Fibroblast of lung (primary cell): ENCODE measurements around the gene DYSF. TPM values are rescaled to one million over a fixed set of nuclear protein-coding genes. Genes with fewer than 3 reads are reported as not detected.

Experiments used
- DNase-seq, 2 donors: peaks; one replicate each; pipeline versions ENCODE4 v3.0.0 to v3.0.0-alpha.2; 2010; ENCODE audit warnings: low read depth in 2 of 2
- H2AFZ ChIP-seq: 2 replicates; pipeline ENCODE4 v1.5.1; 2012; ENCODE audit warnings: low read length, control low read depth, inconsistent platforms
- H3K27ac ChIP-seq: 2 replicates; pipeline ENCODE4 v1.5.1; 2011; ENCODE audit warnings: low read length, control low read depth; ENCODE audit not compliant: insufficient read depth
- H3K27me3 ChIP-seq: 2 replicates; pipeline ENCODE4 v1.5.1; 2011; ENCODE audit warnings: mild to moderate bottlenecking, low read length; ENCODE audit not compliant: control insufficient read depth, insufficient read depth
- H3K36me3 ChIP-seq: 2 replicates; pipeline ENCODE4 v1.5.1; 2011; ENCODE audit warnings: low read length; ENCODE audit not compliant: control insufficient read depth, insufficient read depth
- H3K4me1 ChIP-seq: 2 replicates; pipeline ENCODE4 v1.5.1; 2011; ENCODE audit warnings: low read length; ENCODE audit not compliant: control insufficient read depth, insufficient read depth; ENCODE audit errors: extremely low read depth
- H3K4me2 ChIP-seq: 2 replicates; pipeline ENCODE4 v1.5.1; 2011; ENCODE audit warnings: low read length, control low read depth; ENCODE audit not compliant: insufficient read depth; ENCODE audit errors: extremely low read depth
- H3K4me3 ChIP-seq, 4 experiments: fragments of 200-600 bp in 1 of 4; sonication (generic) in 1 of 4; replicated peaks in 1 of 4; 2 replicates each; pipeline ENCODE4 v1.5.1; 2011 to 2016; ENCODE audit warnings: low read length in 4 of 4, low read depth in 3 of 4, mild to moderate bottlenecking in 3 of 4, control low read depth in 2 of 4, inconsistent platforms in 1 of 4, mixed read lengths in 1 of 4; ENCODE audit not compliant: insufficient read depth in 1 of 4; ENCODE audit errors: control extremely low read depth in 1 of 4
- H3K79me2 ChIP-seq: 2 replicates; pipeline ENCODE4 v1.5.1; 2012; ENCODE audit warnings: mild to moderate bottlenecking, low read length, inconsistent platforms; ENCODE audit not compliant: control insufficient read depth, insufficient read depth
- H3K9ac ChIP-seq: 2 replicates; pipeline ENCODE4 v1.5.1; 2011; ENCODE audit warnings: mild to moderate bottlenecking, low read length, control low read depth; ENCODE audit not compliant: insufficient read depth
- H3K9me3 ChIP-seq: 2 replicates; pipeline ENCODE4 v1.5.1; 2012; ENCODE audit warnings: low read depth, low read length; ENCODE audit not compliant: control insufficient read depth, insufficient read depth
- H4K20me1 ChIP-seq: 2 replicates; pipeline ENCODE4 v1.5.1; 2011; ENCODE audit warnings: low read length; ENCODE audit not compliant: control insufficient read depth, insufficient read depth; ENCODE audit errors: extremely low read depth
- EZH2 ChIP-seq: IDR thresholded peaks from 2 replicates; pipeline ENCODE4 v1.5.1; 2012; ENCODE audit warnings: low read length, control low read depth, mild to moderate bottlenecking; ENCODE audit errors: missing control alignments
- polyA plus RNA-seq, 2 donors: library from polyadenylated mRNA; depleted of rRNA in 1 of 2; stranded (reverse) in 1 of 2; unstranded in 1 of 2; fragments of >200 nt; gene quantifications; 2 replicates each; pipeline ENCODE4 v1.2.1, GENCODE V29; 2011 to 2012; ENCODE audit warnings: missing spikeins in 1 of 2
- total RNA-seq: library from RNA; depleted of rRNA; stranded (reverse); fragments of >200 nt; gene quantifications from 2 replicates; pipeline ENCODE4 v1.2.1, GENCODE V29; 2014
- TF ChIP-seq, protein P1 (sequence below), 2 donors: IDR thresholded peaks in 1 of 2; conservative IDR thresholded peaks in 1 of 2; 1 replicate in 1 of 2; 2 replicates in 1 of 2; pipeline ENCODE4 v1.5.1; 2011 to 2012; ENCODE audit warnings: low read length in 2 of 2, control low read depth in 1 of 2, inconsistent platforms in 1 of 2, low read depth in 1 of 2, mild to moderate bottlenecking in 1 of 2

The DYSF gene
- total and polyA plus RNA-seq, 2 donors (not counting 1 experiment from before 2014, with no cell fraction given) = under 0.01 to 0.67 TPM

DNA sequence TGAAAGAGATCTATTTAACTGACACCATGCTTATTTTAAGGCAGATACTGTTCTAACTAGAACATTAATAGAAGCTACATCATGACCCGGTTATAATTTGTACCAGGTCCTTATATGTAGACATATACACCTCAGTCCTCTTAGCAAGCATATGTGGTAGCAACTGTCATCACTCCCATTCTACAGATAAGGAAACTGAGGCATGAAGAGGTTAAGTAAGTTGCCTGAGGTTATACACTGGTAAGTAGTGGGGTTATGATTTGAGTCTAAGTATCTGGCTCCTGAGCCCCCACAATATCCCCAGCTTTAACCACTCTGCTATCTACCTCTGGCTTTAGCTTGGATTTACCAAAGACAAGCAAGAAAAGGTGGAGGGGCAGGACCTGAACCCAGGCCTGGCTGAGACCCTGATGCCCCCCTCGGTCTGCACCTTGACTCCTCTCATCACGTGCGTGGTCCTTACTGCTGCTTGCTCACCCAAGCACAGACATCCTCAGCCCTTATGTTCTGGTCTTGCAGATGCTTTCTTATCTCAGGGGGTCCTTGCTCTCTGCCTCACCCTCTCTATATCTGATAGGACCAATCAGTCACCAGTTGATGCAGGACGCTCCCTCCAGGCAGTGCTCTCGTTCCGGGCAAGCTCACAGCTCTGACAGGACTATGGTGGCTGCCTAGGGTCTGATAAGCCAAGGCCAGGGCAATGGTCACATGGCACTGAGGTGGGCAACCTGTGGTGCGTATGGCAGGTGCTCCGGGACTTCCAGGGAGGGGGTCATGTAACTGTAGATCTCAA is 4.0 kb downstream of the DYSF start:
- H2AFZ ChIP-seq = no peak overlapping the region
- H3K27ac ChIP-seq = no peak overlapping the region

DNA sequence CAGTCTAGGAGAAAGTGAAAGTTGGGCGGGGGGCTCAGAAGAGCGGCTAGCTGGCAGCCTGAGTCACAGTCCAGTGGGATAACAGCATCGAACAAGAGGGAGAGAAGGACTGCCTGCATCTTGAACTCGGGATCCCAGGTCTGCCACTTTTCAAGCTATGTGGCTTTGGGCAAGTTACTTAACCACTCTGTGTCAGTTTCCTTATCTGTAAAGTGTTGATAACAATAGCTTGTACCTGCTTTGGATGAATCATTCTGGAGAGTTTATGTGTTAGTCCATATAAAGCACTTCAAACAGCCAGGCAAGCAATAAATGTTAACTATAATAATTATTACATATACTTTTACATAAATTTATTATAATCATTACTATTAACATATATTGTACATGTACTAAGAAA is 4.6 kb downstream of the DYSF start:
- DNase-seq = no peak
- Histone ChIP-seq H2AFZ (no peak overlapping the region), H3K9me3 (no peaks in the 10 kb centered on the region), H3K4me3 (no peak overlapping the region), H3K36me3 (no peaks in the 10 kb centered on the region), H3K4me1 (no peaks in the 10 kb centered on the region), H3K4me2 (no peak overlapping the region), H3K27ac (no peak overlapping the region), H3K9ac (no peak overlapping the region), H3K79me2 (no peaks in the 10 kb centered on the region), H3K27me3 (peaks cover 14% of the 10 kb centered on the region), H4K20me1 (no peaks in the 10 kb centered on the region)
- TF ChIP-seq, protein P1, sequence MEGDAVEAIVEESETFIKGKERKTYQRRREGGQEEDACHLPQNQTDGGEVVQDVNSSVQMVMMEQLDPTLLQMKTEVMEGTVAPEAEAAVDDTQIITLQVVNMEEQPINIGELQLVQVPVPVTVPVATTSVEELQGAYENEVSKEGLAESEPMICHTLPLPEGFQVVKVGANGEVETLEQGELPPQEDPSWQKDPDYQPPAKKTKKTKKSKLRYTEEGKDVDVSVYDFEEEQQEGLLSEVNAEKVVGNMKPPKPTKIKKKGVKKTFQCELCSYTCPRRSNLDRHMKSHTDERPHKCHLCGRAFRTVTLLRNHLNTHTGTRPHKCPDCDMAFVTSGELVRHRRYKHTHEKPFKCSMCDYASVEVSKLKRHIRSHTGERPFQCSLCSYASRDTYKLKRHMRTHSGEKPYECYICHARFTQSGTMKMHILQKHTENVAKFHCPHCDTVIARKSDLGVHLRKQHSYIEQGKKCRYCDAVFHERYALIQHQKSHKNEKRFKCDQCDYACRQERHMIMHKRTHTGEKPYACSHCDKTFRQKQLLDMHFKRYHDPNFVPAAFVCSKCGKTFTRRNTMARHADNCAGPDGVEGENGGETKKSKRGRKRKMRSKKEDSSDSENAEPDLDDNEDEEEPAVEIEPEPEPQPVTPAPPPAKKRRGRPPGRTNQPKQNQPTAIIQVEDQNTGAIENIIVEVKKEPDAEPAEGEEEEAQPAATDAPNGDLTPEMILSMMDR (conservative IDR thresholded peaks at IDR 0.05 in 1 of 2, IDR thresholded peaks at IDR 0.05 in 1 of 2; ENCODE audit: low read depth in 1 of 2, low read length in 2 of 2) = no peak
- TF ChIP-seq EZH2 = no peak

More for the DNA sequence above, 4.0 kb downstream of the DYSF start:
- Histone ChIP-seq H3K27me3 (peaks cover 18% of the 10 kb centered on the region), H3K9me3 (no peaks in the 10 kb centered on the region), H3K79me2 (no peaks in the 10 kb centered on the region), H3K36me3 (no peaks in the 10 kb centered on the region), H3K4me2 (no peak overlapping the region), H3K9ac (no peak overlapping the region), H3K4me1 (no peaks in the 10 kb centered on the region), H4K20me1 (no peaks in the 10 kb centered on the region), H3K4me3 (no peak overlapping the region)
- no peak for TF ChIP-seq EZH2
- TF ChIP-seq, protein P1 (conservative IDR thresholded peaks at IDR 0.05 in 1 of 2, IDR thresholded peaks at IDR 0.05 in 1 of 2; ENCODE audit: low read depth in 1 of 2, low read length in 2 of 2) = no peak
- no peak for DNase-seq

DNA sequence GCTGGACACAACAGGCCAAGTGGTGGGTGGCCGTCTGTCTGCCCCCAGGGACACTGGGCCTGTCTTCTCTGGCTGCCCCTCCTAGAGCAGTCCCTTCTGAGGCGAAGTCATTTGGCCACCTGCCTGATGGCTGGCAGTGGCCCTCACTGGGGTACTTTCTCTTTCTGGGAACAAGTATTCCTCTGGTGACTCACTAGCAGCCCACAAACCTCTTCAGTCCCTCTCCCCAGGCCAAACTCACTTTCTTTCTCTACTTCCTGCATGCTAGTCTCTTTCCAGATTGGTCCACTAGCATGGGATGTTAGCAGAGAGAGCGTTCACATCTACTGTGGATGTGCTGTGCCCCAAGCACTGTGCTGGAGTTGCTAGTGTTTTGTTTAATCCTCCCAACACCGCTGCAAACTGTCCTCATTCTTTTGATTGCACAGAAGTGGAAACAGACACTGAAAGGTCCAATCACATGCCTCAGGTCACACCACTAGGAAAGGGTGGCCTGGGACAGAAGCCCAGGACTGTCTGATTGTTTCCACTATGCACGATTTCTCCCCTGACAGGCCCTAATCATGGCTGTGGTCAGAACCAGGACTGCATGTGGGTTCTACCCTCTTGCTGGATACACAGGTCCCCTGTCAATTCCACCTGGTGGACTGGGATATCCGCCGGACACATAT is 5.2 kb downstream of the DYSF start:
- peaks cover 13% of the 10 kb centered on the region for H3K27me3 ChIP-seq
- H3K9ac ChIP-seq = no peak overlapping the region
- no peak overlapping the region for H3K4me3 ChIP-seq
- H3K79me2 ChIP-seq = no peaks in the 10 kb centered on the region
- H3K9me3 ChIP-seq = no peaks in the 10 kb centered on the region
- H3K36me3 ChIP-seq = no peaks in the 10 kb centered on the region
- H3K27ac ChIP-seq = no peak overlapping the region
- H4K20me1 ChIP-seq = no peaks in the 10 kb centered on the region
- H2AFZ ChIP-seq = no peak overlapping the region
- H3K4me1 ChIP-seq = no peaks in the 10 kb centered on the region
- no peak for TF ChIP-seq EZH2
- TF ChIP-seq, protein P1 (conservative IDR thresholded peaks at IDR 0.05 in 1 of 2, IDR thresholded peaks at IDR 0.05 in 1 of 2; ENCODE audit: low read depth in 1 of 2, low read length in 2 of 2) = no peak
- peak; percentile 16 to 81 for DNase-seq
- H3K4me2 ChIP-seq = no peak overlapping the region
